PFSK-1 (cell line): ENCODE results near the gene TSGA10.

Source experiments
- FOXP2 ChIP-seq: optimal IDR thresholded peaks from 2 replicates; pipeline ENCODE3; 2011; ENCODE audit warnings: borderline replicate concordance, control low read depth, inconsistent platforms; ENCODE audit not compliant: insufficient read depth; ENCODE audit errors: extremely low read length, extremely low read depth
- POLR2AphosphoS5 ChIP-seq: IDR thresholded peaks from 2 replicates; pipeline ENCODE4 v1.6.1; 2012; ENCODE audit warnings: low read depth, mild to moderate bottlenecking, control low read depth, low read length, moderate library complexity
- REST ChIP-seq, 2 experiments: IDR thresholded peaks; 2 replicates each; pipeline versions ENCODE4 v1.6.1 to v1.8.0; 2011 to 2012; ENCODE audit warnings: low read depth in 2 of 2, low read length in 2 of 2, control low read depth in 1 of 2, inconsistent platforms in 1 of 2, mild to moderate bottlenecking in 1 of 2, moderate library complexity in 1 of 2; ENCODE audit not compliant: insufficient read depth in 1 of 2
- SIN3A ChIP-seq: IDR thresholded peaks from 2 replicates; pipeline ENCODE4 v1.6.1; 2012; ENCODE audit warnings: mild to moderate bottlenecking, low read length, moderate library complexity, borderline replicate concordance; ENCODE audit not compliant: insufficient read depth

DNA sequence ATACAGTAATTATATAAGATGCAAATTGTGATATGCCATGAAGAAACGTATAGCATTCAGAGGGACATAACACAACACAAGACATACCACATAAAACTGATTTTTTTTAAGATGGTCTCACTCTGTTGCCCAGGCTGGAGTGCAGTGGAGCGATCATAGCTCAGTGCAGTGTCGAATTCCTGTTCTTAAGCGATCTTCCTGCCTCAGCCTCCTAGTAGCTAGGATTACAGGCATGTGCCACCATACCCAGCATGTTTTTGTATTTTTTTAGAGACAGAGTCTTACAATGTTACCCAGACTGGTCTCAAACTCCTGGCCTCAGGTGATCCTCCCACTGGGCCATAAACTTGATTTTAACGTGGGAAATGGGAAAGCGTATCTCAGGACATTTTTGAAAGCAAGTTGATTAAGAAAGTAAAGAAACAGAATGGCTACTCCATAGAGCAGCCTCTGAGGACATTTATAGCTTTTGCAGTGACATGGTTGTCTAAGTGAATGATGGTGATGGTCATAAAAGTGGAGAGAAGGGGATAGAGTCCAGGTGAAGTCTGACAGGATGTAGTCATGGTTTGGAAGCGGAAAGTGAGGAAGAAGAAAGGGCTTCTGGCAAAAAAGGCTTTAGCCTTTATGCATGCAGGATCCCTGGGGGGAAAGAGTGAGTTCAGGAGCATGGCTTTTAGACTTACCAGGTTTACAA lies 2.4 kb downstream of the TSGA10 start:
- TF ChIP-seq REST (IDR thresholded peaks at IDR 0.05; ENCODE audit: insufficient read depth in 1 of 2, low read depth in 2 of 2, low read length in 2 of 2), result no peak
- TF ChIP-seq POLR2AphosphoS5, result no peak
- no peak for TF ChIP-seq SIN3A
- no peak for TF ChIP-seq FOXP2
